HG03025 (cell line): ENCODE measurements around the gene SUOX.
"Not testable (repeated sequence)": the region's sequence is repeated elsewhere in the genome, so short reads cannot be mapped to it uniquely, and the experiment has no call there.

ENCODE experiments used
- ATAC-seq: cut with Tn5 transposase; IDR thresholded peaks from one replicate; pipeline ENCODE4 v1.9.1; 2021; ENCODE audit warnings: mild to moderate bottlenecking, moderate library complexity; ENCODE audit not compliant: unreplicated experiment, low FRiP score

SUOX gene

DNA sequence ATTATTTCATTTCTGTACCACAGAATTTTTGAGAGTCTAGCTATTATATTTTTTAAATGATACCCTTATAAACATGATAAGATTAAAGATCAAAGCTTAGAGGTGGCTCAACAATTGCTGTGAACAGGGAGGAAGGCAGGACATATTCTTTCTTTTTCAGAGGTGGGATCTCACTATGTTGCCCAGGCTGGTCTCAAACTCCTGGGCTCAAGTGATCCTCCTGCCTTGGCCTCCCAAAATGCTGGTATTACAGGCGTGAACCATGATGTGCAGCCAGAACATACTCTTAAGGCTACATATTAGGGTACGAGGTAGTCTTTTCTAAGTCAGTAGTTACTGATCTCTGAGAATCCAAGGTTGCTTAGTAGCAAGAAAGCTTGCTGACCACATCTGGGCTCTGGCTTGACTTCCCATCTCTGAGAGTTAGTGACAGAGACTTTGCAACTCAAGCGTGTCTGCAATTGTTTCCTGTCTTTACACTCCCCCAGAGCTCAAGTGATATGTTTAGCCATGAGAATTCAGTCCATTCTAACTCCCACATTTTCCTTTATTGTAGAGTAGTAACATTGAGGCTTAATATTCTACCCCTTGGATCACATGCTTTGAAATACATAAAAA is 14.6 kb upstream of the SUOX start:
- ATAC-seq, result peak; percentile 53

DNA sequence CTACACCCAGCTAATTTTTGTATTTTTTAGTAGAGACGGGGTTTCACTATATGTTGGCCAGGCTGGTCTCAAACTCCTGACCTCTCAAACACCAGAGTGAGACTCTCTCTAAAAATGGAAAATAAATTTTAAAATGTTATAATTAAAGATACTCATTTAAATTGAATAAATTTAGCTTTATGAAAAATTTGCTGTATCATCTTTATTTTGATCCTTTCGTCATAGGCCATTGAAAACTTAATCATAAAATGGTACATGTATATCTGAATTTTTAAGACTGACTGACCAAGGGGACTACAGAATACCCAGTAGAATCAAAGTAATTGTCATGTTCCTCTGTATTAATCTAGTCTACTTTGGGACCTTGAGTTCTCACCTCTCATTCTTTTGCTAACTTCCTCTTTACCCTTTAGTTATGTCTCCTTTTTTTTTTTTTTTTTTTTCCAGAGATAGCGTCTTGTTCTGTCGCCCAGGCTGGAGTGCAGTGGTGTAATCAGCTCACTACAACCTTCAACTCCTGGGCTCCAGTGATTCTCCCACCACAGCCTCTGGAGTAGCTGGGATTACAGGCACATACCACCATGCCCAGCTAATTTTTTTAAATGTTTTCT is 13.7 kb upstream of the SUOX start:
- no peak for ATAC-seq

DNA sequence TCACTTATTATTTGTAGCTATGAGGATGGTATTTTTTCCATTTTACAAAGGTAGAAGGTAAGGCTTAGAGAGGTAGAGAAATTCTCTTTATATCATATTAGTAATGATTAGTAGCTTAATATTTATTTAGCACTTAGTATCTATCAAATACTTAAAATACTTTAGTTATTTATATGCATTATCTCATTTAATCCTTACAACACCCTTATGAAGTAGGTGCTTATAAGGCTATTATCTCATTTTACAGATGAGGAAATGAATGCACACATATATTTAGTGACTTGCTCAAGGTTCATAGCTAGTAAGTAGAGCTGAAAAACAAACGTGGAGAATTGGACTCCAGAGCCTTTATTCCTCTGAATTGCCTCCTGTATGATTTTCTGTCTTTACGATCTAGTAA is 12.2 kb upstream of the SUOX start:
- no peak for ATAC-seq

DNA sequence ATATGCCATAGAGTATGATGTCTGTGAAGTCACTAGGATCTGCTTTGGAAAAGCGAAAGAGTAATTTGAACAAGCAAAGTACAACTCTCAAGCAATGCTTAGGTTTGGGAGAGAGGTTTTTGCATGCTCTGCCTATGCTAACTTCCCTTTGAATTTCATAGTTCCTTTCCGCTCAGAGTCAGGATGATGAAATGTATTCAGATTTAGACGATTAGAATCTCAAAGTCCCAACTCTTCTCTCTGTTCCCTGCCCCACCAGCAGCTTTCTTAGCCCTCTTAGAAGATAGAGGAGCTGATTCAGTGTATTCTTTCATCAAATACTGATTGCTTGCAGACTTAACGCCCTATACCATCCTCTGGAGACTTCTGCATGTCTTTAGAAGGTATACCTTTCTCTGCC is 11.7 kb upstream of the SUOX start:
- ATAC-seq, result no peak

DNA sequence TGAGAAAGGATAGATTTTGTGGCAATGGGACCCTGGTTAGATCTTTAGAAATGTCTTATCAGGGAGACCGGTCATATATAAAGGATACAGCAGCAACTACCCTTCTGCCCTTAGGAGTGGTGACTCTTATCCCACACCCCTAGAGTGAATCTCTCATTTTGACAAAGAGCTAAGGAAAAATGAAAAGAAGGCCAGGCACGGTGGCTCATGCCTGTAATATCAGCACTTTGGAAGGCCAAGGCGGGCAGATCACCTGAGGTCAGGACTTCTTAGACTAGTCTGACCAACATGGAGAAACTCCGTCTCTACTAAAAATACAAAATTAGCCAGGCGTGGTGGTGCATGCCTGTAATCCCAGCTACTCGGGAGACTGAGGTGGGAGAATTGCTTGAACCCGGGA is 11.1 kb upstream of the SUOX start:
- ATAC-seq, result not testable (repeated sequence)

DNA sequence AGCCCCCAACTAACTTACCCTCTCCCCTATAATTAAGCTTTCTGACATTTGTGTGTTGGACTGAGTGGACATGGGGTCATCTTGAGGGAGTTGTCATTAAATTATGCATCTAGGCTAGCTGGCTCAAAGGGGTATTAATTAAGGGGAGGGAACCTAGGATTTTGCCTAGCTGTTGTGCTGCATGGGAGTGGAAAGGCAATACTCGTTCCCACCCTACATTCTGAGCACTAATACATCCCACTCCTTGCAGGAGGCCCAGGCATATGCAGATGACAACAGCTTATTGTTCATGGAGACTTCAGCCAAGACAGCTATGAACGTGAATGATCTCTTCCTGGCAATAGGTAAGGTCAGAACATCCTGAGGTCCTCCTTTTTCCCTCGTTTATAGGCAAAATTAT is 6.0 kb upstream of the SUOX start:
- no peak for ATAC-seq

DNA sequence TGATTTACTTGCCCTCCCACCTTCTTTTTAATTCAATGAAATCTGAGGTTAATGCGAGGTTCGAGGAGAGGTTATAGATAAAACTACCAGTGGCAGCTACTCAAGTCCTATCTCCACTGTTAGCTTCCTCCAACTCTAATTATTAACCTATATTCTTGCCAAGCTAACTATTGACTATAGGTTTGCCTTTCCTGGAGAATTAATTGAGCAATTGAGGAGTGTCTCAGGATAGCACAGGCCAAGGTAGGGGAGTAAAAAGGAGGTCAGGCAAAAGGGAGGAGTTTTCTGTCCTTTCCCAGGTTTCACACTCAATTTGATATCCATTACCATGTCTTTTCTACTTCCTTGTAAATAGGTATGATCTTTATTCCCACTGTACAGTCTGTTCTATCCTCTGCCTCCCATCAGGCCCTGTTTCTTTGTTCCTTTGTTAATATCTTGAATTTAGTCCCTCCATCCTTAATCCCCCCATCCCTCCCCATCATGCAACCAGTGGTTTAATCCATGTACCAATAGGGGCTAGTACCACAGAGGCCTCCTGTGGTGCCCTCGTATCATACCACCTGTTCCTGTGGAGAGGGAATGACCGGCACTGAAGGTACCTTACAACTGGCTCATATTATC is 3.7 kb upstream of the SUOX start:
- no peak for ATAC-seq

DNA sequence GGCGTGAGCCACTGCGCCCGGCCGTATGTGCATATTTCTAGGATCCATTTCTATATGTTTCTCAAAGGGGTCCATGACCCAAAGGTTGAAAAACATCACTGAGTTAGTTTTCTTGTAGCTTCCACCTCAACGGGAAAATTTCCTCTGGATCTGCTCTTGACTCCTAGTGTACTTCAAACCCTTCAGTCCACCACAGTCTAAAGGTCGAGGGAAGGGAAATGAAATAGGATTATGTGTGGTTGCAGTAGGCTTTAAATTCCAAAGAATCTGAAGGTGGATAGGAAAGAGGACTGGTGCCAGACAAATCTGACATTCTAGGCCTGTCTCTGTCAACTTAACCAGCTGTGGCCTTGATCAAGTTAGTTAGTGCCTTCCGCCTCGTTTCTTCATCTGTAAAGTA is 1.7 kb upstream of the SUOX start:
- ATAC-seq, result no peak

DNA sequence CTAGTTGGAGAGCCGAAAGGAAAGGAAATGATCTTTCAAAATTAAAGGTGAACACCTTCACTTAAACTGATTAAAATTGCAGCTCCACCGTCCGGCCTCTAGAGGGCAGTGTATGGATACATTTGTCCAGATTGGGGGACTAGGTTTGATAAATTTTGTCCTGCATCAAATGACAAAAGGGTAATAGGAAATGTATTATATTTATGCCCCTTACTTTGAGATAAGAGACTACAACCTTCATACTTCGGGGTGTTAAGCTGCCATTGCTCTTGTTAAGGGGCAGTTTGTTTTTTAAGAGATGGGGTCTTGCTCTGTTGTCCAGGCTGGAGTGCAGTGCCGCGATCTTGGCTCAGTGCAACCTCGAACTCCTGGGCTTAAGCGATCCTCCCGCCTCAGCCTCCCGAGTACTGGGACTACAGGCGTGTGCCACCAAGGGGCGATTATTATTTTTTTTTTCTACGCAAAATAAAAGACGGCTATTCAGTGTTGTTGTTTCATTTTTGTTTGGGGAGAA is 818 bp upstream of the SUOX start:
- no peak for ATAC-seq

DNA sequence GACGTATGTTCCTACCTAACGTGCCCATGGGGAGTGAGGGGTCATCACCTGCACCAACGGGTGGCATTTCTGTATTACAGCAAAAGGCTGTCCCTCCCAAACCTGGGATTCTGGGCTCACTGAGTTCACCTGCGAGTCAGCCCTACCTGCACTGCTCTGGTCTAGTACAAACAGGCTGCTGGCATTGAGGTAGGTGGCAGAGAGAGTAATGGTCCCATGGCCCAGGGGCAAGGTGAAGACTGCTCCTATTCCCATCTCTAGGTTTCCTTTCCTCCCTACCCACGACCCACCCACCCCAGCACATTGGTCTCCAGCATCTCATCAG is 421 bp downstream of the SUOX start:
- peak; percentile 5 for ATAC-seq

DNA sequence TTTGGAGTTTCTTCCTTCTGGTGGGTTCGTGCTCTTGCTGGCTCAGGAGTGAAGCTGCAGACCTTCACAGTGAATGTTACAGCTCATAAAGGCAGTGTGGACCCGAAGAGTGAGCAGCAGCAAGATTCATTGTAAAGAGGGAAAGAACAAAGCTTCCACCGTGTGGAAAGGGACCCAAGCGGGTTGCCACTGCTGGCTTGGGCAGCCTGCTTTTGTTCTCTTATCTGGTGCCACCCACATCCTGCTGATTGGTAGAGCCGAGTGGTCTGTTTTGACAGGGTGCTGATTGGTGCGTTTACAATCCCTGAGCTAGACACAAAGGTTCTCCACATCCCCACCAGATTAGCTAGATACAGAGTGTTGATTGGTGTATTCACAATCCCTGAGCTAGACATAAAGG is 2.4 kb downstream of the SUOX start:
- ATAC-seq, result not testable (repeated sequence)

DNA sequence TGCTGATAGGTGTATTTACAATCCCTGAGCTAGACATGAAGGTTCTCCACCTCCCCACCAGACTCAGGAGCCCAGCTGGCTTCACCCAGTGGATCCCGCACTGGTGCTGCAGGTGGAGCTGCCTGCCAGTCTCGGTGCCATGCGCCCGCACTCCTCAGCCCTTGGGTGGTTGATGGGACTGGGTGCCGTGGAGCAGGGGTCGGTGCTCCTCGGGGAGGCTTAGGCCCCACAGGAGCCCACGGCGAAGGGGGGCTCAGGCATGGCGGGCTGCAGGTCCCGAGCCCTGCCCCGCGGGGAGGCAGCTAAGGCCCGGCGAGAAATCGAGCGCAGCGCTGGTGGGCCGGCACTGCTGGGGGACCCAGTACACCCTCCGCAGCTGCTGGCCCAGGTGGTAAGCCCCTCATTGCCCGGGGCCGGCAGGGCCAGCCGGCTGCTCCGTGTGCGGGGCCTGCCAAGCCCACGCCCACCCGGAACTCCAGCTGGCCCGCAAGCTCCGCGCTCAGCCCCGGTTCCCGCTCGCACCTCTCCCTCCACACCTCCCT is 3.0 kb downstream of the SUOX start:
- ATAC-seq, result not testable (repeated sequence)

DNA sequence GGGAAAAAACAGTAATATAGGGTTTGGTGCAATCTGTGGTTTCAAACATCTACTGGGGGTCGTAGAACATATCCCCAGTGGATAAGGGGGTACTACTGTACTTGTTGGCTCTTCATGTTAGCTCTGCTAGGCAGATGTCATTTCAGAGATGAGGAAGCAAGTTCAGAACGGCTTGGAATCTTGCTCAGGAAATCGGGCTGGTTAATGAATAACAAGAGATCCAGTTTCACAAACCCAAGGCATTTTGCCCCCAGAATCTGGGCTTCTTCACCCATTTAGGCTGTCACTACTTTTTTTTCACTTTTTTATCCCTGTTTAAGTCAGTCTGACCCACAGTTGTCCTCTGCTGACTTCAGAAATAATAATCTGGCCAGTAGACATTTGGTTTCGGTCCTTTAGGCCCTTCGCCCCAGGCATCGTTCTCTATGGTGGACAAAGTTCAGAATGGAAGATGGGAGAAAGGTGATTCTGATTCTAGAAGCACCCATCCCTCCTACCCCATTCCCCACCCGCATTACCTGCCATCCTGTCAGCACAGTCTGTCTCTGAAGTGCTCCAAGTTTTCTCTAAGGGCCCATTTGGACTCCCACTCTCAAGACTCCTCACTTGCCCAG is 4.5 kb downstream of the SUOX start:
- no peak for ATAC-seq

DNA sequence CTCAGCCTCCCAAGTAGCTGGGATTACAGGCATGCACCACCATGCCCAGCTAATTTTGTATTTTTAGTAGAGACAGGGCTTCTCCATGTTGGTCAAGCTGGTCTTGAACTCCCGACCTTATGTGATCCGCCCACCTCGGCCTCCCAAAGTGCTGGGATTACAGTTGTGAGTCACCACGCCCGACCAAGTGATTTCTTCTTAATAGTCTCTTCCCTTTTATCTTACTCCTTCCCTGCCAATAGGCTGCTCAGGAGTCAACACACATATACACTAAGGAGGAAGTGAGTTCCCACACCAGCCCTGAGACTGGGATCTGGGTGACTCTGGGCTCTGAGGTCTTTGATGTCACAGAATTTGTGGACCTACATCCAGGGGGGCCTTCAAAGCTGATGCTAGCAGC is 6.3 kb downstream of the SUOX start:
- ATAC-seq, result not testable (repeated sequence)

DNA sequence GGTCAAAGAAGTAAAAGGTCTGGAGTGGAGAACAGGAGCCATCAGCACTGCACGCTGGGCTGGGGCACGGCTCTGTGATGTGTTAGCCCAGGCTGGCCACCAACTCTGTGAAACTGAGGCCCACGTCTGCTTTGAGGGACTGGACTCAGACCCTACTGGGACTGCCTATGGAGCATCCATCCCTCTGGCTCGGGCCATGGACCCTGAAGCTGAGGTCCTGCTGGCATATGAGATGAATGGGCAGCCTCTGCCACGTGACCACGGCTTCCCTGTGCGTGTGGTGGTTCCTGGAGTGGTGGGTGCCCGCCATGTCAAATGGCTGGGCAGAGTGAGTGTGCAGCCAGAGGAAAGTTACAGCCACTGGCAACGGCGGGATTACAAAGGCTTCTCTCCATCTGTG is 7.1 kb downstream of the SUOX start:
- ATAC-seq, result no peak

DNA sequence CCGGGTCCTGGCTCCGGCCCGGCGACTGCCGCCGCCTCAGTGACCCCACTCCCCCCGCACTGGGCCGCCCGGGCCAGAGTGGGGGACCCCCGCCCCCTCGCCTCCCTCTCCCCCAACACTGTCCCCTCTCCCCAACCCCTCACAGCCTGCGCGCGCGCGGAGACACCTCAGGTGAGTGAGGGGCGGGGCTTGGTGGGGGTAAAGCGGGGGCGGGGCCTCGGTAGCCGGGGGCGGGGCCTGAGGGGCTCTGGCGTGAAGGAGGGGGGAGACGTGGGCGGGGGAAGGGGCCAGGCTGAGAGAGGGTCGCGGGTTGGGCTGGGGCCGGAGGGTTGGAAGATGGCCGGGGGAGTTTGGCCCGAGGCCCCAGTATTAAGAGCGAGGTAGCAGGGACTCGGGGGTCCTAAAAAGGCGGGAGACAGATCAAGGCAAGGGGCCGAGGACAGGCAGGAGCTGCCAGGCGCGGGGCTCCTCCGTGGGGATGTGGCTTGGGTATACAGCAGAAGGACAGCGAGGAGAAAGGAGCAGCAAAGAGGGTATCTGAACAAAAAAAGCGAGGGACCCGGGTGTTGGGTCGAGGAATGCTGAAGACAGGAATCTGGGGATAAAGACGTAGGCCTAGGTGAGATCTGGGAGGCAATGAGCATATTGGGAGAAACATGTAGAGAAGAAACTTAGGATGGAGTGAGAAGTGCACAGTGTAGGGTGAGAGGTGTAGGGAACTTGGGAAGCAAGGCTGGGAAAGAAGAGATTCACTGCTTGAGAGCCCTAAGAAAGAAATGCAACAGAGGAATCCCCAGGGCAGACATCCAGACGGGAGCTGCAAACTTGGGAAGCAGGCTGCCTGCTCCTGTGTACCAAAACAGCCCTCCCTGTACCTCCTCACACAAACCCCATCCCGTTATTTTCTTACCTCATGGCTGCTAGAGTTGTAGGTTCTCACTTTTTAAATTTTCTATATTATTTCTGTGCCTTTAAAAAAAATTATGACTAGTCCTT is 10.8 kb downstream of the SUOX start:
- no peak for ATAC-seq

DNA sequence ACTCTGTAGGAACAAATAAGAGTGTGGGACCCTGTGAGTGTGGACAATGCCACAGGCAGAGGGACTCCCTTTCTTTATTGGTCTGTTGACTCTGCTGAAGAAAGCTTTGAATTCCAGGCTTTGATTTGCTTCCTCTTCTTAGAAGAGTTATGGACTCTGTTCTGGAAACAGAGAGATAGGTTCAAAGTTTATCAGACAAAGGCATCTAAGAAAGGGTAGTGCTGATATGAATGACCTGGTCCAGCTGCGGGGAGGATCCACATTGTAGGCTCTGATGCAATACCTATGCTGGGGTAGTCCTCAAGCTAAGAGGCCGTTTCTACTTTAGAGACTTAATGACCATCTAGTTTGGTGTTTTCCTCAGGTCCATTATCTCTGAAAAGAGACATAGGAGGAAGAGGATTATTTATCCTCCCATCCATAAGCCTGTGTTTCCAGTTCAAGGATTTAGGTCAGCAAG is 13.1 kb downstream of the SUOX start:
- ATAC-seq, result no peak

DNA sequence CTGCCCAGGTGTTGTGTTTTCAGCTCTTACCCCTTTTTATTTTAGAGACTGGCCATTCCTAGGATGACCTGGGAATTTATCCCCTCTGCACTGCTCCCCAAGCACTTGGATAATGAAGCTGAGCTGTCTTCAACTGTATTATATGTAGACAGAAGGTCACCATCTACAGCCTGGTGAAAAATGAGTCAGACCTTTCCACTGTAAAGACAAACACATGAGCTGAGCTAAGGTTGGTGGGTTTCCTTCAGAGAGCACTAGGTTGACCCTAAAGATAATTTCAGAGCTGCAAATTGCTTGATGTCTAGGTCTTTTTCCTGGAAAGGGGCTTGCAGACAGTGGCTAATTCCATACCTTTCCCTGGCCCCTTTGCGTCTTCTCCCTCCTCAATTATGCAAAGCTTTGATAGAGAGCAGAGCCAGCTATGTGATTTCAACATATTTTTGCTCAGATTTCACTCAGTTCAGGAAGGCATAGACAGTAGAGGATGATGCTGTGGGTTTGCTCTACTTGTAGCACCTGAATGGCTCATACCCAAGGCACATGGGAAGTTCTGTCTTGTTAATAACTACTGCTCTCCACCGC is 14.5 kb downstream of the SUOX start:
- ATAC-seq, result no peak

DNA sequence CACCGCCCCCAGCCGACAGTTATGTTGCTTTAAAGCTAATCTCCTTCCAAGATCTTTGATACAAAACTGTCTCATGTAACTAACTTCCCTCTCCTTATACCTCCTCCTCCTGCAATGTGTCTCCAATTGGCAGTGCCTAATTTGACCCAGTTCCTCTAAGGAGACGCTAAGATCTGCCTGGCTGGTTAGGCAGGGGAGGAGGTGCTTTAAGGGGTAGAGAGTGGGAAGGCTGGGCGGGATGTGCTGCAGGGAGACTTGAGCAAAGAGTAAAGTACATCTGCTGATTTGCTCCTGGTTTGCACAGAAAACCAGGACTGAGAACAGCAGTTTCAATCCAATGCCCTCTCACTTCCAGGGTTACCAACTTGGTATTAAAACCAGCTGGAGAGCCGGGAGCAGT is 16.4 kb downstream of the SUOX start:
- no peak for ATAC-seq

DNA sequence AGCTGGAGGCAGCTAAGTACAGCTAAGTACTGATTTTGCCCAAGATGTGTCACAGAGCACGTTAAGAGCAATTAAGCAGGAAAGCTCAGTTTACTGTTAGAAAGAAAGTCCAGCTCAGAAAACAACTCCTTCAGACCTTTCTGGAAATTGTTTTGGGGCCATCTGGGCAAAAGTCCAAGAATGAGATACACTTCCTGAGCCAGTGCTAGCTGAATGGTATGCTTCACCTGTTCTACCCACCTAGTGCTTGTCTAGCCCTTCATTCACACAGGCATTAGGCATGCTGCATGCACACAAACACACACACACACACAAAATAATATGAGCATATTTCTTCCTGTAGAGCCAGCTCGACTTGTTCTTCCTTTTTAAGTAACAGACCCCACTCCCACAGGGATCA is 17.1 kb downstream of the SUOX start:
- ATAC-seq, result no peak
